GM12878 (cell line): ENCODE results near the gene TEC. TPM values are rescaled to one million over a fixed set of nuclear protein-coding genes. Genes with fewer than 3 reads are reported as not detected.

Source experiments
- ATAC-seq: fragments of 200-7000 bp; cut with Tn5 transposase; 3 replicates; pipeline ENCODE4 v1.9.1; 2020; ENCODE audit warnings: mild to moderate bottlenecking, moderate library complexity
- BruUV-seq: library from RNA; stranded (reverse); fragments of 400-500 nt; replicated peaks from 2 replicates; lab custom pipeline; 2021; lab: Mats Ljungman, UMichigan
- CTCF ChIA-PET: fragments of 300-600 bp; sonication (Branson Sonifier 250); formaldehyde crosslinking; extraction: SDS; loops from one replicate; lab custom pipeline; 2021; ENCODE audit warnings: inconsistent platforms; lab: Yijun Ruan, JAX
- POLR2A ChIA-PET: fragments of 350-600 bp; formaldehyde crosslinking; extraction: SDS; loops from one replicate; lab custom pipeline; 2021; ENCODE audit warnings: inconsistent platforms; lab: Charles Lee
- RAD21 ChIA-PET: fragments of 300-600 bp; sonication (Branson Sonifier 250); formaldehyde crosslinking; loops from one replicate; lab custom pipeline; 2023; ENCODE audit warnings: antibody characterized with exemption; ENCODE audit not compliant: unreplicated experiment; lab: Charles Lee
- SMC1A ChIA-PET: fragments of 300-600 bp; sonication (Branson Sonifier 250); formaldehyde crosslinking; loops from one replicate; lab custom pipeline; 2023; ENCODE audit not compliant: unreplicated experiment, uncharacterized antibody; lab: Charles Lee
- DNase-seq: peaks from one replicate; pipeline ENCODE4 v3.0.0-alpha.2; 2011; ENCODE audit warnings: low read depth, low spot score
- FAIRE-seq: peaks from 3 replicates; lab custom pipeline; 2011; peaks lifted over from hg19 to GRCh38; lab: Jason Lieb, UNC
- H2AFZ ChIP-seq: 2 replicates; pipeline ENCODE4 v1.6.0; 2011; ENCODE audit warnings: low read depth, low read length, control low read depth; ENCODE audit not compliant: control insufficient read depth
- H3K27ac ChIP-seq: 2 replicates; pipeline ENCODE4 v1.5.1; 2011; ENCODE audit warnings: control low read depth; ENCODE audit not compliant: control insufficient read depth, insufficient read depth
- H3K27me3 ChIP-seq, 2 experiments: replicated peaks in 1 of 2; 2 replicates each; pipeline versions ENCODE4 v1.6.0 to v1.6.1; 2011; ENCODE audit warnings: low read length in 1 of 2; ENCODE audit not compliant: control insufficient read depth in 2 of 2, insufficient read depth in 2 of 2
- H3K36me3 ChIP-seq, 2 experiments: 2 replicates each; pipeline ENCODE4 v1.5.1; 2011; ENCODE audit warnings: low read length in 1 of 2; ENCODE audit not compliant: control insufficient read depth in 2 of 2, insufficient read depth in 2 of 2
- H3K4me1 ChIP-seq: 2 replicates; pipeline ENCODE4 v1.6.1; 2011; ENCODE audit warnings: mild to moderate bottlenecking, low read length, moderate library complexity, mixed read lengths; ENCODE audit not compliant: control insufficient read depth, insufficient read depth
- H3K4me2 ChIP-seq: 2 replicates; pipeline ENCODE4 v1.6.0; 2011; ENCODE audit warnings: control low read depth; ENCODE audit not compliant: control insufficient read depth, insufficient read depth
- H3K4me3 ChIP-seq: fragments of 200-600 bp; sonication (generic); 2 replicates; pipeline ENCODE4 v1.5.1; 2016
- H3K79me2 ChIP-seq: 2 replicates; pipeline ENCODE4 v1.6.0; 2011; ENCODE audit warnings: low read length; ENCODE audit not compliant: control insufficient read depth, insufficient read depth
- H3K9ac ChIP-seq: 2 replicates; pipeline ENCODE4 v1.8.0; 2011; ENCODE audit warnings: low read length, control low read depth, mixed read lengths; ENCODE audit not compliant: control insufficient read depth, insufficient read depth
- H3K9me3 ChIP-seq: replicated peaks from 3 replicates; pipeline ENCODE4 v1.5.1; 2011; ENCODE audit warnings: mild to moderate bottlenecking, low read length; ENCODE audit not compliant: control insufficient read depth, insufficient read depth
- H4K20me1 ChIP-seq: 2 replicates; pipeline ENCODE4 v1.6.0; 2011; ENCODE audit not compliant: control insufficient read depth, insufficient read depth
- CEBPB ChIP-seq, 2 experiments: fragments of 150-350 bp in 1 of 2; IDR thresholded peaks; 2 replicates each; pipeline ENCODE4 v1.6.1; 2012 to 2014; ENCODE audit warnings: low read depth in 2 of 2, low read length in 2 of 2, borderline replicate concordance in 1 of 2, inconsistent platforms in 1 of 2
- CREM ChIP-seq: IDR thresholded peaks from 2 replicates; pipeline ENCODE4 v1.6.1; 2014; ENCODE audit warnings: antibody characterized with exemption, low read depth
- MTA2 ChIP-seq: fragments of 450-650 bp; IDR thresholded peaks from 2 replicates; pipeline ENCODE4 v1.6.1; 2016; ENCODE audit warnings: low read depth, mild to moderate bottlenecking, moderate library complexity
- MTA3 ChIP-seq: IDR thresholded peaks from 2 replicates; pipeline ENCODE4 v1.6.1; 2012; ENCODE audit warnings: low read length, inconsistent platforms, borderline replicate concordance
- NR2F1 ChIP-seq: fragments of 450-650 bp; conservative IDR thresholded peaks from 2 replicates; pipeline ENCODE4 v1.6.1; 2017; ENCODE audit warnings: mild to moderate bottlenecking
- PAX8 ChIP-seq: fragments of 450-650 bp; IDR thresholded peaks from 2 replicates; pipeline ENCODE4 v1.6.1; 2017; ENCODE audit warnings: mild to moderate bottlenecking, moderate library complexity
- RBBP5 ChIP-seq: fragments of 200-600 bp; sonication (generic); conservative IDR thresholded peaks from 2 replicates; pipeline ENCODE4 v1.6.1; 2016
- SIN3A ChIP-seq: IDR thresholded peaks from 2 replicates; pipeline ENCODE4 v1.6.1; 2012; ENCODE audit warnings: low read depth, low read length, improper control_type of control experiment
- TCF3 ChIP-seq: IDR thresholded peaks from 2 replicates; pipeline ENCODE4 v1.6.1; 2012; ENCODE audit warnings: low read depth, mild to moderate bottlenecking, low read length, borderline replicate concordance; ENCODE audit not compliant: insufficient read depth
- ZNF24 ChIP-seq: fragments of 450-650 bp; IDR thresholded peaks from 2 replicates; pipeline ENCODE4 v1.6.1; 2017; ENCODE audit warnings: antibody characterized with exemption, mild to moderate bottlenecking
- WGBS: methylation state at CpG from one replicate; pipeline ENCODE4 v1.1.6; 2016; ENCODE audit warnings: low lambda C conversion rate; ENCODE audit not compliant: insufficient replicate concordance, insufficient coverage; ENCODE audit errors: missing lambda C conversion rate; 5-methylcytosine and 5-hydroxymethylcytosine counted together
- in situ Hi-C: fragments of 300-500 bp; cut with MboI; formaldehyde crosslinking; loops from 9 replicates; pipeline ENCODE4 v1.14.3; 2018; ENCODE audit warnings: mixed read lengths
- intact Hi-C: fragments of 100-400 bp; cut with micrococcal nuclease; formaldehyde crosslinking; loops from one replicate; pipeline ENCODE4 v1.14.2; 2022; ENCODE audit not compliant: unreplicated experiment
- polyA plus RNA-seq, 11 experiments: library from polyadenylated mRNA; depleted of rRNA in 4 of 11; unstranded in 6 of 11; stranded (reverse) in 5 of 11; fragments of >200 nt; fragmentation: Nextera tagmentation in 4 of 11; fragmentation: Illumina TruSeq in 1 of 11; extraction: Ambion mirVana in 4 of 11; extraction: Trizol in 1 of 11; gene quantifications; 1 replicate in 1 of 11; 2 replicates in 10 of 11; pipeline versions ENCODE4 v1.2.1 to v1.2.3, GENCODE V29; 2011 to 2016; ENCODE audit warnings: inconsistent platforms in 2 of 11, missing spikeins in 2 of 11, low read depth in 1 of 11
- total RNA-seq, 4 experiments: library from RNA; depleted of rRNA in 3 of 4; stranded (reverse); fragments of >200 nt in 3 of 4; fragmentation: Illumina TruSeq in 1 of 4; extraction: Trizol in 1 of 4; gene quantifications; 2 replicates each; pipeline versions ENCODE4 v1.2.1 to v1.2.3, GENCODE V29; 2013 to 2021
- TF ChIP-seq, protein P1 (sequence below): fragments of 450-650 bp; IDR thresholded peaks from 2 replicates; pipeline ENCODE4 v1.6.1; 2016; ENCODE audit warnings: mild to moderate bottlenecking
- TF ChIP-seq, protein P2 (sequence below): fragments of 450-650 bp; IDR thresholded peaks from 2 replicates; pipeline ENCODE4 v1.6.1; 2018; ENCODE audit warnings: borderline replicate concordance, mild to moderate bottlenecking; ENCODE audit not compliant: partially characterized antibody
- TF ChIP-seq, protein P3 (sequence below): fragments of 450-650 bp; IDR thresholded peaks from 2 replicates; pipeline ENCODE4 v1.6.1; 2017; ENCODE audit warnings: borderline replicate concordance

TEC gene
- total and polyA plus RNA-seq, 10 of the 15 experiments (the other 5 are each of a cell fraction or from before 2014, with no cell fraction given): 7.4 to 27.2 (median 17.1) TPM

DNA sequence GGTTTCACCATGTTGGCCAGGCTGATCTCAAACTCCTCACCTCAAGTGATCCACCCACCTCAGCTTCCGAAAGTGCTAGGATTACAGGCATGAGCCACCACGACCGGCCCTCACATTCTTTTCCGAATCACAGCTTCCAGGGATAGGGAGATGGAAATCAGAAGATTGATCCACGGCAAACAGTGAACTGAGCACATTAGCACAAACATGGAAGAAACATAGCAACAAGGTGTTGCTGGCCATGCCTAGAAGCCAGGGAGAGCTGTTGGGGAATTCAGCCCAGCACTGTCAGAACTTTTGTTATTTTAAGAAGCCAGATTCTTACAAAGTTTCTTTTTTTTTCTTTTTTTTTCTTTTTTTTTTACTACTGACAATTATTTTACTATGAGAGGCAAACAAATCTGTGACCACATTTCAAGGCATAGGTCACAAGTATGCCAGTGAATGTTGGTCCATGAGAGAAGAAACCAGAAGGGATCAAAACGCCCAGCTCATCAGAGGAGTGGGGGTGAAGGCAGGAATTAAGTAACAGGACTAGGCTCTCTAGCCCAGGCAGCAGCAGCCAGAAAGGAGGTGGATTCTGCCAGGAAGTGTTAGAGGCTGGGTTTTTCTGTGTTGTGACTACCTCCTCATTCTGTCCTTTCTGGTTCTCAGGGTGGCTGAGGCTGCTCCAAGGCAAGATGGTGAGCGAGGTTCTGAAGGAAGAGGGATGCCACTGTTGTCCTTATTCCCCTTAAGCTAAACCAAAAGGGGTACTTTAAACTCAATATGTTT lies 44.1 kb downstream of the TEC start:
- no peak overlapping the region for H3K4me3 ChIP-seq
- no peaks in the 10 kb centered on the region for H3K27me3 ChIP-seq
- WGBS: 78% methylated on average over 7 of the region's 7 CpGs
- H3K9me3 ChIP-seq: peaks cover 10% of the 10 kb centered on the region
- H3K79me2 ChIP-seq: peaks cover 34% of the 10 kb centered on the region
- H2AFZ ChIP-seq: no peak overlapping the region
- DNase-seq (no peak), ATAC-seq (peak; percentile 40), FAIRE-seq (no peak)
- no peak overlapping the region; the same call in 1 of the 2 replicates for H3K27ac ChIP-seq
- SMC1A ChIA-PET: interaction anchor here (0.7 to 13.5 kb wide), 9 partner anchors 9 to 52 kb away, joined by 3 to 124 read pairs (median 4); no protein-coding TSS in a partner anchor
- CTCF ChIA-PET: interaction anchor here (0.9 to 1.4 kb wide), 5 partner anchors 8 to 20 kb away, joined by 3 to 4 read pairs (median 3); no protein-coding TSS in a partner anchor
- intact Hi-C loops: no loop called here
- no peak overlapping the region for H3K9ac ChIP-seq
- TSS peak; percentile 40 for BruUV-seq
- RAD21 ChIA-PET: interaction anchor here (1.4 to 1.5 kb wide), 2 partner anchors 22 to 25 kb away, joined by 4 to 6 read pairs; no protein-coding TSS in a partner anchor
- in situ Hi-C loops: no loop called here
- POLR2A ChIA-PET: interaction anchor here (1.2 to 3.7 kb wide), 5 partner anchors 13 to 42 kb away, joined by 3 to 20 read pairs (median 4); no protein-coding TSS in a partner anchor
- no peaks in the 10 kb centered on the region for H4K20me1 ChIP-seq
- H3K4me2 ChIP-seq: no peak overlapping the region
- TF ChIP-seq NR2F1 (no peak), RBBP5 (no peak), MTA2 (no peak), PAX8 (no peak), MTA3 (no peak), CREM (no peak), SIN3A (no peak), TCF3 (no peak), ZNF24 (no peak), CEBPB (IDR thresholded peaks at IDR 0.05; ENCODE audit: borderline replicate concordance in 1 of 2, low read depth in 2 of 2, low read length in 2 of 2) (no peak)
- TF ChIP-seq, protein P1, sequence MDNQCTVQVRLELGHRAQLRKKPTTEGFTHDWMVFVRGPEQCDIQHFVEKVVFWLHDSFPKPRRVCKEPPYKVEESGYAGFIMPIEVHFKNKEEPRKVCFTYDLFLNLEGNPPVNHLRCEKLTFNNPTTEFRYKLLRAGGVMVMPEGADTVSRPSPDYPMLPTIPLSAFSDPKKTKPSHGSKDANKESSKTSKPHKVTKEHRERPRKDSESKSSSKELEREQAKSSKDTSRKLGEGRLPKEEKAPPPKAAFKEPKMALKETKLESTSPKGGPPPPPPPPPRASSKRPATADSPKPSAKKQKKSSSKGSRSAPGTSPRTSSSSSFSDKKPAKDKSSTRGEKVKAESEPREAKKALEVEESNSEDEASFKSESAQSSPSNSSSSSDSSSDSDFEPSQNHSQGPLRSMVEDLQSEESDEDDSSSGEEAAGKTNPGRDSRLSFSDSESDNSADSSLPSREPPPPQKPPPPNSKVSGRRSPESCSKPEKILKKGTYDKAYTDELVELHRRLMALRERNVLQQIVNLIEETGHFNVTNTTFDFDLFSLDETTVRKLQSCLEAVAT: no peak
- TF ChIP-seq, protein P2, sequence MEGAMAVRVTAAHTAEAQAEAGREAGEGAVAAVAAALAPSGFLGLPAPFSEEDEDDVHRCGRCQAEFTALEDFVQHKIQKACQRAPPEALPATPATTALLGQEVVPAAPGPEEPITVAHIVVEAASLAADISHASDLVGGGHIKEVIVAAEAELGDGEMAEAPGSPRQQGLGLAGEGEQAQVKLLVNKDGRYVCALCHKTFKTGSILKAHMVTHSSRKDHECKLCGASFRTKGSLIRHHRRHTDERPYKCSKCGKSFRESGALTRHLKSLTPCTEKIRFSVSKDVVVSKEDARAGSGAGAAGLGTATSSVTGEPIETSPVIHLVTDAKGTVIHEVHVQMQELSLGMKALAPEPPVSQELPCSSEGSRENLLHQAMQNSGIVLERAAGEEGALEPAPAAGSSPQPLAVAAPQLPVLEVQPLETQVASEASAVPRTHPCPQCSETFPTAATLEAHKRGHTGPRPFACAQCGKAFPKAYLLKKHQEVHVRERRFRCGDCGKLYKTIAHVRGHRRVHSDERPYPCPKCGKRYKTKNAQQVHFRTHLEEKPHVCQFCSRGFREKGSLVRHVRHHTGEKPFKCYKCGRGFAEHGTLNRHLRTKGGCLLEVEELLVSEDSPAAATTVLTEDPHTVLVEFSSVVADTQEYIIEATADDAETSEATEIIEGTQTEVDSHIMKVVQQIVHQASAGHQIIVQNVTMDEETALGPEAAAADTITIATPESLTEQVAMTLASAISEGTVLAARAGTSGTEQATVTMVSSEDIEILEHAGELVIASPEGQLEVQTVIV: no peak
- TF ChIP-seq, protein P3, sequence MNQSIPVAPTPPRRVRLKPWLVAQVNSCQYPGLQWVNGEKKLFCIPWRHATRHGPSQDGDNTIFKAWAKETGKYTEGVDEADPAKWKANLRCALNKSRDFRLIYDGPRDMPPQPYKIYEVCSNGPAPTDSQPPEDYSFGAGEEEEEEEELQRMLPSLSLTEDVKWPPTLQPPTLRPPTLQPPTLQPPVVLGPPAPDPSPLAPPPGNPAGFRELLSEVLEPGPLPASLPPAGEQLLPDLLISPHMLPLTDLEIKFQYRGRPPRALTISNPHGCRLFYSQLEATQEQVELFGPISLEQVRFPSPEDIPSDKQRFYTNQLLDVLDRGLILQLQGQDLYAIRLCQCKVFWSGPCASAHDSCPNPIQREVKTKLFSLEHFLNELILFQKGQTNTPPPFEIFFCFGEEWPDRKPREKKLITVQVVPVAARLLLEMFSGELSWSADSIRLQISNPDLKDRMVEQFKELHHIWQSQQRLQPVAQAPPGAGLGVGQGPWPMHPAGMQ: no peak
- peaks cover 3% of the 10 kb centered on the region; the same call in 1 of the 2 replicates for H3K4me1 ChIP-seq
- peaks cover 9 to 15% of the 10 kb centered on the region in 2 experiments for H3K36me3 ChIP-seq
